Measurements from ENCODE around the gene TSHZ3. TPM values are rescaled to one million over a fixed set of nuclear protein-coding genes. Genes with fewer than 3 reads are reported as not detected.
A peak's percentile ranks its signal among the peaks of the same experiment; 100 is the strongest.

Gene TSHZ3
- total RNA-seq, 1 donor from 2014 or later: 21.2 TPM

GRCh38 chr19:31262725-31263191 is 86.5 kb downstream of the TSHZ3 start:
- Mint-ChIP-seq H3K4me1 (ENCODE audit: unreplicated experiment) (peaks cover 18% of the 10 kb centered on the region), H3K27me3 (peaks cover 24% of the 10 kb centered on the region), H3K27ac (no peak overlapping the region), H3K4me3 (no peak overlapping the region), H3K36me3 (no peaks in the 10 kb centered on the region), H3K9me3 (no peaks in the 10 kb centered on the region)
- TF ChIP-seq CTCF (conservative IDR thresholded peaks at IDR 0.05): no peak
- peak; percentile 48 for DNase-seq (ENCODE audit: extremely low spot score, unreplicated experiment)

DNA sequence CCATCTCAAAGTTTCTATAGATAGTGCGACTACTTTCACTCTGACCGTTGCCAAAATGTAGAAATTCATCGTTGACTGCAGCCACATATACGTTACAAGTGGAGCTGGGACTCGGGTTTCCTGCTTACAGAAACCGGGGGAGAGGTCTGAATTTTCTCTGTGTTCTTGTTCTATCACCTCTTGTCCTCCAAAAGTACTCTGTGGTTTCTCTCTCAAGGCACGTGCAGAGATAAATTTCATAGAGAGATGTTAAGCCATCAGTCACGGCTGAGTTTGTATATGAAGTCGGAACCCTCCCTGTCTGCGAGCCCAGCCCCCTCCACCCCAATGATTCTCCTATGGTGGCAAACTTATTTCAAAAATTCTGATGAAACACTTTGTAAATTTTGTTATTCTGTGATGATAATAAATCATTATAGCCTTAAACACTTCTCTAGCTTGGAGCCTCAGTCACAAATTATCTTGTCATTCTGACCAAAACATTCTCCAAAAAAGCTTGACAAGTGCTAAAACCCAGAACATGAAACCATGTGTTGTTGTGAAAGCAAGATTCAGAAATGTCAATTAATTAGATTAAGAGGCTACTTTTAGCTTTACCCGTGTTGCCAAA is 87.5 kb downstream of the TSHZ3 start:
- TF ChIP-seq CTCF (conservative IDR thresholded peaks at IDR 0.05): no peak
- no peak overlapping the region for H3K27ac Mint-ChIP-seq
- DNase-seq (ENCODE audit: extremely low spot score, unreplicated experiment): peak; percentile 25
- no peaks in the 10 kb centered on the region for H3K36me3 Mint-ChIP-seq
- H3K9me3 Mint-ChIP-seq: no peaks in the 10 kb centered on the region
- H3K27me3 Mint-ChIP-seq: peaks cover 24% of the 10 kb centered on the region
- peaks cover 18% of the 10 kb centered on the region for H3K4me1 Mint-ChIP-seq (ENCODE audit: unreplicated experiment)
- H3K4me3 Mint-ChIP-seq: no peak overlapping the region

DNA sequence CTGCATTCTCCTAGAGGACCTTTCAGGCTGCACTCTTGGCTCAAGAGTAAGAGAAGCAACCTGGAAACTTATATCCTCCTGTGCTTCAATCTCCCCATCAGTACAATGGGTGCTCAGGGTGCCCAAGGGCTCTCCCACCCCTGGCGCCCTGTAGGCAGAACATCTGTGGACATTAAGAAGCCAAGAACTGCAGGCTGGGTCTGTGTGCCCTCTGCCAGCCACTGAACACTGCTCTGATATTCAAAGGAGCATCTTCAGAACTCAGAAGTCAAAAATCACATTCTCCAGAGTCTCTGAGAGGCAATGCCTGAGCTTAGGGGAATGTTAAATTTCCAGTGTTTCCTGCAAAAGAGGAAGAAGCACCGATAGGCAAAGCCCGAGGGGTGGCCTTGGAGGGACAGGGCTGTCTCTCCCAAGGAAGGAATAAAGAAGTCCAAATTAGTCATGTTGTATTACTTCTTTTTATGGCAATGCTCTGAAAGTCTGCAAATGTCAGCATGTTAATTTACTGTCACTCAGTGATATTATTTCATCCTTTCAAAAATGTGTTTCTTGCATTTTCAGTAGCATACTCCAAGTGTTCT is 88.1 kb downstream of the TSHZ3 start:
- H3K4me1 Mint-ChIP-seq (ENCODE audit: unreplicated experiment): peaks cover 18% of the 10 kb centered on the region
- TF ChIP-seq CTCF (conservative IDR thresholded peaks at IDR 0.05): no peak
- no peak overlapping the region for H3K4me3 Mint-ChIP-seq
- peak; percentile 31 for DNase-seq (ENCODE audit: extremely low spot score, unreplicated experiment)
- no peak overlapping the region for H3K27ac Mint-ChIP-seq
- no peaks in the 10 kb centered on the region for H3K36me3 Mint-ChIP-seq
- peaks cover 20% of the 10 kb centered on the region for H3K27me3 Mint-ChIP-seq
- H3K9me3 Mint-ChIP-seq: no peaks in the 10 kb centered on the region

DNA sequence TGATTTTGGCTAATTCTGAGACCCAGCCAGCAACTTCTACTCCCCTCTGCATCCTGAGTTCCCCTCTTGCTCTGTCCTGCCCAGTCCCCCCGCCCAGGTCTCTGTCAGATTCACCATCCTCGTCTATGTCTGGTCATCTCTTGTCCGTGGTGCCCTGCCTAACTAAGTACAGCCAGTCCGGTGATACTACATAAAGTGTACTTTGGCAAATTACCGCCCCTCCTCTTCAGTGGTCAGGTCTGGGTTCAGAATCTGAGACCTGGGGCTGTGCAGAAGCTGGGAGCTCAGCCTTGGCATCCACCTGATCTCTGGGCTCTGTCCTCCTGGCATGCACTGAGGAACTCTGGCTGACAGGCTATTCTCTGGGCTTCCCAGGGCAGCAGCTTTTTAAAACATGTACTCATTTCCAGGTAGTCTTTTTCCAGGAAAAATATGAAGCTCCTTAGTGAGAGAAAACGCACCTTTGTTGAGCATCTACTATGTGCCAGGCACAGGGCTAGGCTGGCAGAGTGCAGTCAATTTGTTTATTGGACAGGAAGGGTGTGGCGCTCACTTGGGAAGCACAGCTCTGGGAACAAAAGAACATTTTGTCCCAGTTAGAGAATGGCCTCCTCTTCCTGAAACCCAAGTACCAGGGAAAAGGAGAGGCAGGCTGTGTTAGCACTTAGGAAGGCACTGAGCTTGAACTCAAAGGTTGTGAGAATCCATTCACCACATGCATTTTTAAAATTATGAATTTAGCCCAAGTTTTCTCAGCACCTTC is 88.9 kb downstream of the TSHZ3 start:
- Mint-ChIP-seq H3K9me3 (no peaks in the 10 kb centered on the region), H3K27ac (no peak overlapping the region), H3K4me3 (no peak overlapping the region), H3K4me1 (ENCODE audit: unreplicated experiment) (peaks cover 18% of the 10 kb centered on the region), H3K36me3 (no peaks in the 10 kb centered on the region), H3K27me3 (peaks cover 20% of the 10 kb centered on the region)
- peak; percentile 43 for DNase-seq (ENCODE audit: extremely low spot score, unreplicated experiment)
- no peak for TF ChIP-seq CTCF (conservative IDR thresholded peaks at IDR 0.05)

GRCh38 chr19:31258211-31259052 is 90.8 kb downstream of the TSHZ3 start:
- Mint-ChIP-seq H3K27ac (no peak overlapping the region), H3K4me3 (no peak overlapping the region), H3K36me3 (no peaks in the 10 kb centered on the region), H3K9me3 (no peaks in the 10 kb centered on the region), H3K27me3 (peaks cover 18% of the 10 kb centered on the region), H3K4me1 (ENCODE audit: unreplicated experiment) (peaks cover 23% of the 10 kb centered on the region)
- no peak for TF ChIP-seq CTCF (conservative IDR thresholded peaks at IDR 0.05)
- DNase-seq (ENCODE audit: extremely low spot score, unreplicated experiment): no peak

Measured in type B pancreatic cell (in vitro differentiated cells).